ENCODE results near the gene KCNS3.

Gene KCNS3

GRCh38 chr2:17853799-17854198 is 24.7 kb upstream of the KCNS3 start:
- Mint-ChIP-seq H3K36me3 (ENCODE audit: low read depth) (no peaks in the 10 kb centered on the region), H3K4me3 (no peak overlapping the region), H3K27me3 (ENCODE audit: low read depth, poor library complexity) (peaks cover 12% of the 10 kb centered on the region), H3K9me3 (no peaks in the 10 kb centered on the region), H3K27ac (no peak overlapping the region), H3K4me1 (peaks cover 29% of the 10 kb centered on the region)
- no peak for DNase-seq
- TF ChIP-seq, protein P1, sequence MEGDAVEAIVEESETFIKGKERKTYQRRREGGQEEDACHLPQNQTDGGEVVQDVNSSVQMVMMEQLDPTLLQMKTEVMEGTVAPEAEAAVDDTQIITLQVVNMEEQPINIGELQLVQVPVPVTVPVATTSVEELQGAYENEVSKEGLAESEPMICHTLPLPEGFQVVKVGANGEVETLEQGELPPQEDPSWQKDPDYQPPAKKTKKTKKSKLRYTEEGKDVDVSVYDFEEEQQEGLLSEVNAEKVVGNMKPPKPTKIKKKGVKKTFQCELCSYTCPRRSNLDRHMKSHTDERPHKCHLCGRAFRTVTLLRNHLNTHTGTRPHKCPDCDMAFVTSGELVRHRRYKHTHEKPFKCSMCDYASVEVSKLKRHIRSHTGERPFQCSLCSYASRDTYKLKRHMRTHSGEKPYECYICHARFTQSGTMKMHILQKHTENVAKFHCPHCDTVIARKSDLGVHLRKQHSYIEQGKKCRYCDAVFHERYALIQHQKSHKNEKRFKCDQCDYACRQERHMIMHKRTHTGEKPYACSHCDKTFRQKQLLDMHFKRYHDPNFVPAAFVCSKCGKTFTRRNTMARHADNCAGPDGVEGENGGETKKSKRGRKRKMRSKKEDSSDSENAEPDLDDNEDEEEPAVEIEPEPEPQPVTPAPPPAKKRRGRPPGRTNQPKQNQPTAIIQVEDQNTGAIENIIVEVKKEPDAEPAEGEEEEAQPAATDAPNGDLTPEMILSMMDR (IDR thresholded peaks at IDR 0.05) = no peak

GRCh38 chr2:17857021-17857420 is 21.4 kb upstream of the KCNS3 start:
- H3K4me3 Mint-ChIP-seq = no peak overlapping the region
- H3K4me1 Mint-ChIP-seq = peaks cover 10% of the 10 kb centered on the region
- TF ChIP-seq, protein P1 (IDR thresholded peaks at IDR 0.05) = no peak
- peaks cover 24% of the 10 kb centered on the region for H3K27me3 Mint-ChIP-seq (ENCODE audit: low read depth, poor library complexity)
- H3K27ac Mint-ChIP-seq = peak overlapping the region; percentile 55
- DNase-seq = no peak
- H3K36me3 Mint-ChIP-seq (ENCODE audit: low read depth) = no peaks in the 10 kb centered on the region
- H3K9me3 Mint-ChIP-seq = no peaks in the 10 kb centered on the region

- no peaks in the 10 kb centered on the region for H3K36me3 Mint-ChIP-seq (ENCODE audit: low read depth)
- TF ChIP-seq, protein P1 (IDR thresholded peaks at IDR 0.05) = no peak
- H3K4me1 Mint-ChIP-seq = peaks cover 10% of the 10 kb centered on the region
- H3K9me3 Mint-ChIP-seq = no peaks in the 10 kb centered on the region
- no peak overlapping the region for H3K27ac Mint-ChIP-seq
- no peak overlapping the region for H3K4me3 Mint-ChIP-seq
- DNase-seq = no peak
- H3K27me3 Mint-ChIP-seq (ENCODE audit: low read depth, poor library complexity) = peaks cover 24% of the 10 kb centered on the region
Measured at GRCh38 chr2:17858064-17858463, 20.4 kb upstream of the KCNS3 start.

DNA sequence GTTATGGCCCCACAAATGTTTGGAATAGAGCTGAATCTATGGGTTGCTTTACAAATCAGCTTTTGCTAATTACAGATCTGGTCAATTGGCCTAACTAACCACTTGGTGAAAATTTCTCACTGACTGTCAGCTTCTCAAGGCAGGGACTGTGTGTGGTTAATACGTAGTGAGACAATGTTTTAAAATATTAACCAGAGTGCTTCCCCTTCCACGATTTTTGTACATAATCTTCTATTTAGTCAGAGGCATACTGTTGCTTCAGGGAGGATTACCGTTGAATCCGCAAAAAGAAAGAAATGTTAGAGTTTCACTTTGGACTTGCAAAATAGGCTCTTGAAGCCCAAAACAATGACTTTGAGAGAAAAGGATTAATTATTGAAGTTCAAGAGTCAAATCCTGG is 14.9 kb upstream of the KCNS3 start:
- peaks cover 14% of the 10 kb centered on the region for H3K27me3 Mint-ChIP-seq (ENCODE audit: low read depth, poor library complexity)
- H3K36me3 Mint-ChIP-seq (ENCODE audit: low read depth) = no peaks in the 10 kb centered on the region
- H3K27ac Mint-ChIP-seq = no peak overlapping the region
- H3K4me3 Mint-ChIP-seq = no peak overlapping the region
- DNase-seq = no peak
- H3K9me3 Mint-ChIP-seq = no peaks in the 10 kb centered on the region
- TF ChIP-seq, protein P1 (IDR thresholded peaks at IDR 0.05) = no peak
- peaks cover 1% of the 10 kb centered on the region for H3K4me1 Mint-ChIP-seq

- no peak overlapping the region for H3K4me3 Mint-ChIP-seq
- no peak for DNase-seq
- TF ChIP-seq, protein P1 (IDR thresholded peaks at IDR 0.05) = no peak
- H3K27ac Mint-ChIP-seq = no peak overlapping the region
- peaks cover 7% of the 10 kb centered on the region for H3K27me3 Mint-ChIP-seq (ENCODE audit: low read depth, poor library complexity)
- no peaks in the 10 kb centered on the region for H3K36me3 Mint-ChIP-seq (ENCODE audit: low read depth)
- no peaks in the 10 kb centered on the region for H3K9me3 Mint-ChIP-seq
- no peaks in the 10 kb centered on the region for H3K4me1 Mint-ChIP-seq
Measured at GRCh38 chr2:17864676-17865075, 13.8 kb upstream of the KCNS3 start.

DNA sequence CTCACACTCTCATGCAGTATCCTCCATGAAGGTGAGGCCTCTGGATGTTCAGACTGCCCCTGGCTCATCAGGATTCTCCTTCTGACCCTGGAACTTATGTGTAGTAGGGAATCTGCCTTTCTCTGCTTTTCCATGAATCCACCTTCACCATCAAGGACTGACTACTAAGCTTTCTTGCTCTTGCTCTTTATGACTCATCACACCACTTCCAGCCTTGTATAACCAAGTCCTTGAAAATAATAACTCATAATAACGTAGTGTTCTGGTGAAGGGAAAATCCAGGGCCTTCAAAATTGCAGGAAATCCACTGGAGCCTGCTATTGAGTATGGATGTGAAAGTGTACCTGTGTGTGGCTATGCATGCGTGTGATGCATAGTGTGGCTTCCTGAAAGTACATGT is 11.3 kb upstream of the KCNS3 start:
- Mint-ChIP-seq H3K36me3 (ENCODE audit: low read depth) (no peaks in the 10 kb centered on the region), H3K4me3 (no peak overlapping the region), H3K9me3 (no peaks in the 10 kb centered on the region), H3K27me3 (ENCODE audit: low read depth, poor library complexity) (peaks cover 16% of the 10 kb centered on the region), H3K27ac (no peak overlapping the region), H3K4me1 (no peaks in the 10 kb centered on the region)
- TF ChIP-seq, protein P1 (IDR thresholded peaks at IDR 0.05) = no peak
- DNase-seq = no peak

Measured in nephron progenitor cell (in vitro differentiated cells).